ENCODE results near the gene CNTNAP2. TPM values are rescaled to one million over a fixed set of nuclear protein-coding genes. Genes with fewer than 3 reads are reported as not detected.
A peak's percentile ranks its signal among the peaks of the same experiment; 100 is the strongest.

The CNTNAP2 gene
- total RNA-seq, 2 experiments from 2014 or later, result 0.28 TPM; not detected in 1

DNA sequence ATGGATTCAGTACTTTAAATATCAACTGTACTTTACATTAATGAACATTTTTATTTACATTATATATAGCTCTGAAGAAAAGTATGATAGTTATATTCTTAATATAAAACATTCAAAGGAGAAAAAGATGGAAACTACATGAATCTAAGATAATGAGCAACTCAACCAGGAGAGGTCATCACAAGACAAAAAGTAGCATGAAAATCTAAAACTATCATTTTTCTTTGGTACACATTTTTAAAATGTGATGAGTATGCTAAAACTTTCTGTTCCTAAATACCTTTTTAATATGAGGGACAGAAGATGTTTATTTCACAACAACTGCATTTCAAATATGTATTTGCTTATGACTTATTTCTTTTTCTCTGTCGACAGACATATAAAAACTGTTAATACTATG, 2.4 kb downstream of the CNTNAP2 start:
- intact Hi-C loops (cut with micrococcal nuclease; ENCODE audit: unreplicated experiment), result no loop called here

DNA sequence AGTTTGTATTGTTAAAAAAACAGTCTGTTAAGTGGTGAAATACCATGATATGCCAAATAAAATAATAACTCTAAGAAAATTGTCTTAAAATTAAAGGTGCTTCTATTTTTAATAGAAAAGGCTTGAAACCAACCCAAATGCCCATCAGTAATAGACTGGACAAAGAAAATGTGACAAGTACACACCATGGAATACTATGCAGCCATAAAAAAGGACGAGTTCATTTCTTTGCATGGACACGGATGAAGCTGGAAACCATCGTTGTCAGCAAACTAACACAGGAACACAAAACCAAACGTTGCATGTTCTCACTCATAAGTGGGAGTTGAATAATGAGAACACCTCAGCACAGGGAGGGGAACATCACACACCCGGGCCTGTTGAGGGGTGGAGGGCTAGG, 7.1 kb downstream of the CNTNAP2 start:
- ChIA-PET POLR2A (no interaction called here), CTCF (ENCODE audit: unreplicated experiment) (no interaction called here)
- no peak for DNase-seq (ENCODE audit: low spot score)
- H3K4me2 ChIP-seq (ENCODE audit: low read length), result no peak overlapping the region
- H3K4me3 ChIP-seq (ENCODE audit: low read depth, low read length, poor library complexity, severe bottlenecking), result no peak overlapping the region
- no peaks in the 10 kb centered on the region for H3K79me2 ChIP-seq (ENCODE audit: insufficient read depth, low read depth, low read length)
- H4K20me1 ChIP-seq (ENCODE audit: insufficient read depth, low read length), result no peaks in the 10 kb centered on the region
- no peaks in the 10 kb centered on the region for H3K9me2 ChIP-seq (ENCODE audit: insufficient read depth, low read length)
- no peaks in the 10 kb centered on the region for H3K9me3 ChIP-seq (ENCODE audit: low read length)
- no peak for TF ChIP-seq EZH2phosphoT487 (IDR thresholded peaks at IDR 0.05; ENCODE audit: borderline replicate concordance, low read depth, low read length)
- no peak for TF ChIP-seq CTCF (conservative IDR thresholded peaks at IDR 0.05; ENCODE audit: low read length)
- H2AFZ ChIP-seq (ENCODE audit: low read length), result no peak overlapping the region
- no peak overlapping the region for H3K27ac ChIP-seq (ENCODE audit: low read depth, low read length, poor library complexity, severe bottlenecking)
- no peaks in the 10 kb centered on the region for H3K4me1 ChIP-seq (ENCODE audit: insufficient read depth, low read length, poor library complexity, severe bottlenecking)
- H3K36me3 ChIP-seq (ENCODE audit: insufficient read depth, low read length), result no peaks in the 10 kb centered on the region
- BruUV-seq (replicated peaks), result no TSS peak
- intact Hi-C loops (cut with micrococcal nuclease; ENCODE audit: unreplicated experiment), result no loop called here

More for the DNA sequence above, 2.4 kb downstream of the CNTNAP2 start:
- no peak overlapping the region for H3K4me2 ChIP-seq (ENCODE audit: low read length)
- H4K20me1 ChIP-seq (ENCODE audit: insufficient read depth, low read length), result no peaks in the 10 kb centered on the region
- no peak overlapping the region for H3K4me3 ChIP-seq (ENCODE audit: low read depth, low read length, poor library complexity, severe bottlenecking)
- TF ChIP-seq CTCF (conservative IDR thresholded peaks at IDR 0.05; ENCODE audit: low read length) (0 out of 2 replicates have a peak, but pooled peaks have one; percentile 34), EZH2phosphoT487 (IDR thresholded peaks at IDR 0.05; ENCODE audit: borderline replicate concordance, low read depth, low read length) (no peak)
- no peak for DNase-seq (ENCODE audit: low spot score)
- no peaks in the 10 kb centered on the region for H3K9me3 ChIP-seq (ENCODE audit: low read length)
- no peaks in the 10 kb centered on the region for H3K79me2 ChIP-seq (ENCODE audit: insufficient read depth, low read depth, low read length)
- ChIA-PET CTCF (ENCODE audit: unreplicated experiment) (no interaction called here), POLR2A (interaction anchor here (0.6 kb wide), 2 partner anchors 112 to 491 kb away, joined by 3 read pairs; no protein-coding TSS in a partner anchor)
- no peaks in the 10 kb centered on the region for H3K36me3 ChIP-seq (ENCODE audit: insufficient read depth, low read length)
- H3K4me1 ChIP-seq (ENCODE audit: insufficient read depth, low read length, poor library complexity, severe bottlenecking), result no peaks in the 10 kb centered on the region
- no TSS peak for BruUV-seq (replicated peaks)
- no peak overlapping the region for H3K27ac ChIP-seq (ENCODE audit: low read depth, low read length, poor library complexity, severe bottlenecking)
- H3K9me2 ChIP-seq (ENCODE audit: insufficient read depth, low read length), result no peaks in the 10 kb centered on the region
- no peak overlapping the region for H2AFZ ChIP-seq (ENCODE audit: low read length)

DNA sequence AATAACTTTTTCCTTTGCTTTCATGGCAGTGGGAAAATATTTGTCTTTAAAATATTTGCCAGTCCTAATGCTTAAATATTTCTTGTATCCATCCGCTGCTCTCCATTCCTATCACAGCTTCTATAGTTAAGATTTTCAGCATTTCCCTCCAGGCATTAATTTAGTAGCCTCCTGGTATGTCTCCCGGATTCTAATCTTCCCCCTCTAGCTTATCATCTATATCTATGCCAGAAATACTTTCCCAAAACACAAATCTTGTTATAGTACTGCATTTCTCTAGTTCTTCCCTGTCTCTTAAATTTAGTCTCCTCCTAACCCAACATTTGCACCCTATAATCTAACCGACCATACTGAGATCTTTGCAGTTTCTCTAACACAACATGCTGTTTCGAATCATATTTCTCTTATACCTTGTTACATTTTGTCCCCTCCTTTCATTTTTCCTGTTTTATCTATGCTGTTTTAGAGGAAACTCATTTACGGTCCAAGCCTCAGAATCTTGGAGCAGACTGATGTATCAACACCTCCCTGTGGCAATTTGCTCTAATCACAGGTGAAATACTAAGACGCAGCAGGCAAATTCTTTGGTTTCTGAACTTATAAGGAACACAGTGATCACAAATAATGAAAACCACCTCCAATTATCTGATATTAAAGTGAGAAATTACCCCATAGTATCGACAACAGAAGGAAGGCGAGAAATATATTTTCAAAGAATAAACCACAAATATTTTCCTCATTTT, 10.3 kb downstream of the CNTNAP2 start:
- no TSS peak for BruUV-seq (replicated peaks)
- Histone ChIP-seq H4K20me1 (ENCODE audit: insufficient read depth, low read length) (no peaks in the 10 kb centered on the region), H3K4me2 (ENCODE audit: low read length) (no peak overlapping the region), H2AFZ (ENCODE audit: low read length) (no peak overlapping the region), H3K36me3 (ENCODE audit: insufficient read depth, low read length) (no peaks in the 10 kb centered on the region), H3K79me2 (ENCODE audit: insufficient read depth, low read depth, low read length) (no peaks in the 10 kb centered on the region), H3K4me3 (ENCODE audit: low read depth, low read length, poor library complexity, severe bottlenecking) (no peak overlapping the region), H3K4me1 (ENCODE audit: insufficient read depth, low read length, poor library complexity, severe bottlenecking) (no peaks in the 10 kb centered on the region), H3K9me3 (ENCODE audit: low read length) (no peaks in the 10 kb centered on the region), H3K9me2 (ENCODE audit: insufficient read depth, low read length) (no peaks in the 10 kb centered on the region), H3K27ac (ENCODE audit: low read depth, low read length, poor library complexity, severe bottlenecking) (no peak overlapping the region)
- intact Hi-C loops (cut with micrococcal nuclease; ENCODE audit: unreplicated experiment), result no loop called here
- POLR2A ChIA-PET, result no interaction called here
- DNase-seq (ENCODE audit: low spot score), result peak; percentile 22
- TF ChIP-seq EZH2phosphoT487 (IDR thresholded peaks at IDR 0.05; ENCODE audit: borderline replicate concordance, low read depth, low read length) (no peak), CTCF (conservative IDR thresholded peaks at IDR 0.05; ENCODE audit: low read length) (peak; percentile 60)
- CTCF ChIA-PET (ENCODE audit: unreplicated experiment), result no interaction called here
